Endodermal cell (in vitro differentiated cells): ENCODE data around the gene LZTR1. TPM values are rescaled to one million over a fixed set of nuclear protein-coding genes. Genes with fewer than 3 reads are reported as not detected.

Experiments used
- DNase-seq: peaks from one replicate; pipeline ENCODE4 v3.0.0-alpha.2; 2017
- H3K27ac ChIP-seq: 2 replicates; pipeline ENCODE4 v1.5.1; 2013; ENCODE audit warnings: mild to moderate bottlenecking, low read depth, low read length, moderate library complexity
- H3K27me3 ChIP-seq: 2 replicates; pipeline ENCODE4 v1.6.1; 2013; ENCODE audit warnings: mild to moderate bottlenecking, low read length, moderate library complexity; ENCODE audit not compliant: insufficient read depth, control insufficient read depth, poor library complexity, severe bottlenecking
- H3K36me3 ChIP-seq: 2 replicates; pipeline ENCODE4 v1.7.0; 2013; ENCODE audit warnings: mild to moderate bottlenecking, low read length, moderate library complexity; ENCODE audit not compliant: control insufficient read depth, insufficient read depth
- H3K4me1 ChIP-seq: one replicate; pipeline ENCODE4 v1.7.0; 2013; ENCODE audit warnings: low read length; ENCODE audit not compliant: control insufficient read depth, insufficient read depth
- H3K4me3 ChIP-seq: 2 replicates; pipeline ENCODE4 v1.5.1; 2013; ENCODE audit warnings: mild to moderate bottlenecking, low read length, moderate library complexity
- H3K9ac ChIP-seq: 2 replicates; pipeline ENCODE4 v1.6.1; 2013; ENCODE audit warnings: mild to moderate bottlenecking, low read length, moderate library complexity; ENCODE audit not compliant: poor library complexity, severe bottlenecking; ENCODE audit errors: extremely low read depth
- H3K9me3 ChIP-seq: 2 replicates; pipeline ENCODE4 v1.6.1; 2013; ENCODE audit warnings: mild to moderate bottlenecking, low read length, moderate library complexity; ENCODE audit not compliant: control insufficient read depth
- H3K27ac Mint-ChIP-seq: 2 replicates; pipeline ENCODE4 v1.8.0; 2020; ENCODE audit warnings: mixed read lengths
- H3K27me3 Mint-ChIP-seq: 2 replicates; pipeline ENCODE4 v1.8.0; 2021; ENCODE audit warnings: mild to moderate bottlenecking, mixed read lengths; ENCODE audit not compliant: insufficient read depth
- H3K36me3 Mint-ChIP-seq: 2 replicates; pipeline ENCODE4 v1.8.0; 2020; ENCODE audit warnings: low read depth, mixed read lengths
- H3K4me1 Mint-ChIP-seq: 2 replicates; pipeline ENCODE4 v1.8.0; 2020; ENCODE audit warnings: mixed read lengths
- H3K4me3 Mint-ChIP-seq: 2 replicates; pipeline ENCODE4 v1.8.0; 2020; ENCODE audit warnings: mild to moderate bottlenecking, moderate library complexity, mixed read lengths
- H3K9me3 Mint-ChIP-seq: 2 replicates; pipeline ENCODE4 v1.8.0; 2020; ENCODE audit warnings: mild to moderate bottlenecking, mixed read lengths
- CTCF ChIP-seq: fragments of 200-600 bp; sonication (generic); conservative IDR thresholded peaks from 2 replicates; pipeline ENCODE4 v1.5.0; 2021; ENCODE audit warnings: antibody characterized with exemption, mild to moderate bottlenecking
- WGBS, 2 experiments: methylation state at CpG; one replicate each; pipeline versions ENCODE4 v1.1.5 to v1.1.7; 2013; ENCODE audit warnings: missing lambda C conversion rate in 2 of 2, mixed read lengths in 1 of 2; ENCODE audit not compliant: insufficient coverage in 1 of 2, insufficient read length in 1 of 2; 5-methylcytosine and 5-hydroxymethylcytosine counted together
- total RNA-seq, 2 donors: library from RNA; stranded (reverse); fragmentation: NEBNext Ultra II Directional in 1 of 2; extraction: Animal tissue kit (Norgen Biotek cat#: 25700) in 1 of 2; gene quantifications; 2 replicates in 1 of 2; 3 replicates in 1 of 2; pipeline ENCODE4 v1.2.1, GENCODE V29; 2021

LZTR1 gene
- total RNA-seq, 2 donors from 2014 or later = 56.5 to 73.2 TPM

- peaks cover 42% of the 10 kb centered on the region for H3K36me3 Mint-ChIP-seq
Observed at GRCh38 chr22:20948989-20949388, 33.1 kb upstream of the LZTR1 start.

GRCh38 chr22:20949698-20950183 lies 32.4 kb upstream of the LZTR1 start:
- DNase-seq = no peak
- peaks cover 46% of the 10 kb centered on the region for H3K36me3 Mint-ChIP-seq
- no peaks in the 10 kb centered on the region for H3K9me3 Mint-ChIP-seq
- no peak overlapping the region for H3K4me3 ChIP-seq
- no peak overlapping the region for H3K4me3 Mint-ChIP-seq
- TF ChIP-seq CTCF = no peak
- H3K9ac ChIP-seq = no peak overlapping the region
- H3K27ac Mint-ChIP-seq = peak overlapping the region; percentile 15
- no peak overlapping the region for H3K27ac ChIP-seq
- H3K4me1 Mint-ChIP-seq = peaks cover 15% of the 10 kb centered on the region
- H3K27me3 Mint-ChIP-seq = no peaks in the 10 kb centered on the region
- H3K36me3 ChIP-seq = peaks cover 60% of the 10 kb centered on the region
- peaks cover 13% of the 10 kb centered on the region for H3K4me1 ChIP-seq
- H3K9me3 ChIP-seq = no peaks in the 10 kb centered on the region
- no peaks in the 10 kb centered on the region for H3K27me3 ChIP-seq
- 94 to 95% methylated on average over 12 to 13 of the region's 13 CpGs for WGBS, 2 experiments

More at GRCh38 chr22:20948989-20949388, 33.1 kb upstream of the LZTR1 start:
- peaks cover 15% of the 10 kb centered on the region for H3K4me1 Mint-ChIP-seq
- no peak overlapping the region for H3K4me3 Mint-ChIP-seq
- no peaks in the 10 kb centered on the region for H3K9me3 Mint-ChIP-seq
- no peak for DNase-seq
- Histone ChIP-seq H3K4me1 (peaks cover 13% of the 10 kb centered on the region), H3K27me3 (no peaks in the 10 kb centered on the region), H3K4me3 (no peak overlapping the region), H3K9ac (no peak overlapping the region), H3K36me3 (peaks cover 60% of the 10 kb centered on the region), H3K27ac (no peak overlapping the region), H3K9me3 (no peaks in the 10 kb centered on the region)
- H3K27ac Mint-ChIP-seq = no peak overlapping the region
- 95 to 97% methylated on average over 4 to 5 of the region's 5 CpGs for WGBS, 2 experiments
- no peak for TF ChIP-seq CTCF
- no peaks in the 10 kb centered on the region for H3K27me3 Mint-ChIP-seq

GRCh38 chr22:20951151-20951931 lies 30.8 kb upstream of the LZTR1 start:
- no peak overlapping the region for H3K27ac ChIP-seq
- Mint-ChIP-seq H3K4me1 (peaks cover 17% of the 10 kb centered on the region), H3K27ac (peak overlapping the region; percentile 53), H3K9me3 (no peaks in the 10 kb centered on the region), H3K36me3 (peaks cover 46% of the 10 kb centered on the region), H3K4me3 (no peak overlapping the region), H3K27me3 (peaks cover 1% of the 10 kb centered on the region)
- DNase-seq = no peak
- peaks cover 60% of the 10 kb centered on the region for H3K36me3 ChIP-seq
- no peak overlapping the region for H3K4me3 ChIP-seq
- no peak for TF ChIP-seq CTCF
- peaks cover 13% of the 10 kb centered on the region for H3K4me1 ChIP-seq
- no peak overlapping the region for H3K9ac ChIP-seq
- 91 to 96% methylated on average over 7 to 9 of the region's 10 CpGs for WGBS, 2 experiments
- H3K27me3 ChIP-seq = no peaks in the 10 kb centered on the region
- no peaks in the 10 kb centered on the region for H3K9me3 ChIP-seq
